K562 (cell line): ENCODE data around the gene NHLH2. TPM values are rescaled to one million over a fixed set of nuclear protein-coding genes. Genes with fewer than 3 reads are reported as not detected.

ENCODE experiments used
- ATAC-seq: fragments of 200-7000 bp; cut with Tn5 transposase; 3 replicates; pipeline ENCODE4 v1.9.1; 2020; ENCODE audit warnings: moderate library complexity
- BruUV-seq: library from RNA; stranded (reverse); fragments of 400-500 nt; replicated peaks from 2 replicates; lab custom pipeline; 2021; lab: Mats Ljungman, UMichigan
- CTCF ChIA-PET: fragments of 300-600 bp; formaldehyde crosslinking; extraction: SDS; loops from one replicate; lab custom pipeline; 2021; ENCODE audit warnings: low intra/inter-chr PET ratio; lab: Yijun Ruan, JAX
- POLR2A ChIA-PET: fragments of 300-600, 350-650 bp; sonication (Branson Sonifier 250); formaldehyde crosslinking; extraction: SDS; loops from one replicate; lab custom pipeline; 2021; ENCODE audit warnings: antibody characterized with exemption, inconsistent platforms; lab: Yijun Ruan, JAX
- DNase-seq, 4 experiments: peaks; one replicate each; pipeline versions ENCODE4 v3.0.0 to v3.0.0-alpha.2; 2011 to 2018; ENCODE audit warnings: low spot score in 3 of 4, mixed read lengths in 3 of 4; ENCODE audit errors: extremely low read depth in 1 of 4
- FAIRE-seq: peaks from 2 replicates; lab custom pipeline; 2011; peaks lifted over from hg19 to GRCh38; lab: Jason Lieb, UNC
- H2AFZ ChIP-seq: 2 replicates; pipeline ENCODE4 v1.6.0; 2011; ENCODE audit warnings: low read depth, low read length, control low read depth, inconsistent platforms
- H3K27ac ChIP-seq: fragments of 200-600 bp; 3 replicates; pipeline ENCODE4 v1.8.0; 2011; ENCODE audit warnings: low read depth, mild to moderate bottlenecking, control low read depth, inconsistent platforms, low read length, moderate library complexity, mixed read lengths; ENCODE audit errors: extremely low read depth
- H3K27me3 ChIP-seq, 2 experiments: fragments of 300-600 bp in 1 of 2; 2 replicates in 1 of 2; 3 replicates in 1 of 2; pipeline versions ENCODE4 v1.6.0 to v1.8.0; 2011; ENCODE audit warnings: inconsistent platforms in 2 of 2, low read length in 2 of 2, mild to moderate bottlenecking in 1 of 2, mixed read lengths in 1 of 2, moderate library complexity in 1 of 2; ENCODE audit not compliant: control insufficient read depth in 2 of 2, insufficient read depth in 2 of 2
- H3K36me3 ChIP-seq: fragments of 300-600 bp; 3 replicates; pipeline ENCODE4 v1.8.0; 2011; ENCODE audit warnings: mild to moderate bottlenecking, low read length, inconsistent platforms; ENCODE audit not compliant: control insufficient read depth, insufficient read depth
- H3K4me1 ChIP-seq, 2 experiments: fragments of 200-600 bp in 1 of 2; replicated peaks in 1 of 2; 2 replicates in 1 of 2; 3 replicates in 1 of 2; pipeline versions ENCODE4 v1.5.1 to v1.8.0; 2011; ENCODE audit warnings: inconsistent platforms in 2 of 2, low read length in 2 of 2, mild to moderate bottlenecking in 1 of 2, mixed read lengths in 1 of 2, moderate library complexity in 1 of 2; ENCODE audit not compliant: control insufficient read depth in 2 of 2, insufficient read depth in 2 of 2
- H3K4me2 ChIP-seq: 2 replicates; pipeline ENCODE4 v1.6.1; 2011; ENCODE audit warnings: low read length, control low read depth, inconsistent platforms, mixed read lengths; ENCODE audit not compliant: insufficient read depth
- H3K4me3 ChIP-seq: fragments of 200-600 bp; sonication (generic), shearing (Covaris generic); 2 replicates; pipeline ENCODE4 v1.5.1; 2016; ENCODE audit warnings: control low read depth, inconsistent platforms
- H3K79me2 ChIP-seq: fragments of 200-600 bp; 3 replicates; pipeline ENCODE4 v1.8.0; 2011; ENCODE audit warnings: low read length, inconsistent platforms; ENCODE audit not compliant: control insufficient read depth, insufficient read depth
- H3K9ac ChIP-seq, 2 experiments: 2 replicates each; pipeline versions ENCODE4 v1.6.0 to v1.6.1; 2011; ENCODE audit warnings: low read depth in 2 of 2, low read length in 2 of 2, control low read depth in 1 of 2, inconsistent platforms in 1 of 2, mild to moderate bottlenecking in 1 of 2, mixed read lengths in 1 of 2; ENCODE audit not compliant: insufficient read depth in 1 of 2
- H3K9me1 ChIP-seq: one replicate; pipeline ENCODE4 v1.6.0; 2011; ENCODE audit warnings: inconsistent platforms, mild to moderate bottlenecking, low read length, moderate library complexity; ENCODE audit not compliant: control insufficient read depth, insufficient read depth
- H3K9me3 ChIP-seq: replicated peaks from 2 replicates; pipeline ENCODE4 v1.5.1; 2011; ENCODE audit warnings: low read depth, low read length, inconsistent platforms; ENCODE audit not compliant: control insufficient read depth, insufficient read depth
- H4K20me1 ChIP-seq: replicated peaks from 2 replicates; pipeline ENCODE4 v1.6.1; 2011; ENCODE audit warnings: low read length, inconsistent platforms, mixed read lengths; ENCODE audit not compliant: control insufficient read depth, insufficient read depth
- C11orf30 ChIP-seq: fragments of 450-650 bp; IDR thresholded peaks from 2 replicates; pipeline ENCODE4 v1.6.1; 2016; ENCODE audit warnings: low read depth, mild to moderate bottlenecking
- CTCF ChIP-seq, 3 experiments: IDR thresholded peaks in 2 of 3; conservative IDR thresholded peaks in 1 of 3; 2 replicates each; pipeline ENCODE4 v1.5.1; 2011 to 2012; ENCODE audit warnings: low read length in 3 of 3, mild to moderate bottlenecking in 3 of 3, control low read depth in 2 of 3, improper control_type of control experiment in 1 of 3, inconsistent platforms in 1 of 3, low read depth in 1 of 3, mixed read lengths in 1 of 3, moderate library complexity in 1 of 3; ENCODE audit not compliant: insufficient read depth in 2 of 3
- EGR1 ChIP-seq: fragments of 450-650 bp; conservative IDR thresholded peaks from 2 replicates; pipeline ENCODE4 v1.6.1; 2017; ENCODE audit warnings: mild to moderate bottlenecking
- HOMEZ ChIP-seq: fragments of 250-450 bp; sonication (Bioruptor Pico); IDR thresholded peaks from 2 replicates; pipeline ENCODE4 v1.4.0; 2020; ENCODE audit warnings: mild to moderate bottlenecking, moderate library complexity
- POLR3G ChIP-seq: IDR thresholded peaks from 2 replicates; pipeline ENCODE4 v1.6.1; 2011; ENCODE audit not compliant: insufficient read length, insufficient replicate concordance; ENCODE audit errors: extremely low read depth
- RAD21 ChIP-seq, 2 experiments: fragments of 250-450 bp in 1 of 2; fragments of 450-650 bp in 1 of 2; sonication (Bioruptor Pico) in 1 of 2; formaldehyde crosslinking in 1 of 2; IDR thresholded peaks in 1 of 2; conservative IDR thresholded peaks in 1 of 2; 2 replicates each; pipeline versions ENCODE4 v1.4.0 to v1.8.0; 2020 to 2022; ENCODE audit warnings: mild to moderate bottlenecking in 2 of 2, moderate library complexity in 1 of 2
- RBM22 ChIP-seq: fragments of 200-400 bp; formaldehyde crosslinking; IDR thresholded peaks from 2 replicates; pipeline ENCODE4 v1.6.1; 2018; ENCODE audit warnings: low read length, low read depth; ENCODE audit not compliant: poor library complexity, severe bottlenecking
- SPI1 ChIP-seq: IDR thresholded peaks from 2 replicates; pipeline ENCODE4 v1.6.1; 2011; ENCODE audit warnings: low read depth, low read length, control low read depth, borderline replicate concordance
- ZNF134 ChIP-seq: fragments of 250-450 bp; sonication (Bioruptor Pico); conservative IDR thresholded peaks from 2 replicates; pipeline ENCODE4 v1.4.0; 2020
- ZNF436 ChIP-seq: fragments of 250-450, 450-650 bp; sonication (Bioruptor Pico); formaldehyde crosslinking; IDR thresholded peaks from 2 replicates; pipeline ENCODE4 v1.7.0; 2020; ENCODE audit warnings: mild to moderate bottlenecking
- ZNF518B ChIP-seq: fragments of 250-450 bp; sonication (Bioruptor Pico); IDR thresholded peaks from 2 replicates; pipeline ENCODE4 v1.5.0; 2021; ENCODE audit warnings: mild to moderate bottlenecking, moderate library complexity
- WGBS: fragments of 100-300 bp; shearing (Covaris generic); methylation state at CpG from one replicate; pipeline ENCODE4 v1.1.6; 2016; ENCODE audit warnings: low coverage, mixed read lengths; ENCODE audit not compliant: insufficient coverage; ENCODE audit errors: missing lambda C conversion rate; 5-methylcytosine and 5-hydroxymethylcytosine counted together
- in situ Hi-C: fragments of 300-500 bp; cut with MboI; formaldehyde crosslinking; loops from 4 replicates; pipeline ENCODE4 v1.15.0; 2018; ENCODE audit warnings: inconsistent platforms, mixed read lengths
- intact Hi-C: fragments of 100-400 bp; cut with micrococcal nuclease; formaldehyde crosslinking; loops from 2 replicates; pipeline ENCODE4 v1.14.2; 2022
- polyA plus RNA-seq, 8 experiments: library from polyadenylated mRNA; depleted of rRNA in 4 of 8; stranded (reverse) in 5 of 8; unstranded in 3 of 8; fragments of >200 nt; fragmentation: Nextera tagmentation in 2 of 8; fragmentation: Illumina TruSeq in 1 of 8; extraction: Ambion mirVana in 2 of 8; extraction: Trizol in 1 of 8; gene quantifications; 2 replicates each; pipeline versions ENCODE4 v1.2.1 to v1.2.3, GENCODE V29; 2011 to 2014; ENCODE audit warnings: inconsistent platforms in 1 of 8, missing spikeins in 1 of 8
- total RNA-seq, 7 experiments: library from RNA; depleted of rRNA in 6 of 7; stranded (reverse); fragments of >200 nt in 6 of 7; fragmentation: Illumina TruSeq in 2 of 7; extraction: Trizol in 2 of 7; gene quantifications; 2 replicates each; pipeline versions ENCODE4 v1.2.1 to v1.2.3, GENCODE V29; 2011 to 2021; ENCODE audit warnings: low replicate concordance in 1 of 7

NHLH2 gene
- total and polyA plus RNA-seq, 9 of the 15 experiments (the other 6 are each of a cell fraction or from before 2014, with no cell fraction given): not detected

- no peak for TF ChIP-seq ZNF436 (CRISPR knock-in tag)
Observed at GRCh38 chr1:115880981-115881672, 40.2 kb upstream of the NHLH2 start (continued).

- Histone ChIP-seq H3K9me3 (no peaks in the 10 kb centered on the region), H2AFZ (no peak overlapping the region), H3K9ac (no peak overlapping the region), H3K36me3 (no peaks in the 10 kb centered on the region), H3K4me1 (no peaks in the 10 kb centered on the region), H3K79me2 (no peaks in the 10 kb centered on the region), H3K27me3 (peaks cover 8 to 14% of the 10 kb centered on the region in 2 experiments; a peak in 3 of 5 replicates), H3K27ac (no peak overlapping the region), H3K4me2 (no peak overlapping the region), H3K4me3 (no peak overlapping the region), H3K9me1 (no peaks in the 10 kb centered on the region), H4K20me1 (no peaks in the 10 kb centered on the region)
- 0% methylated on average over 1 of the region's 1 CpG for whole genome bisulfite sequencing
- ATAC-seq (peak; percentile 56; the same call in 1 of the 3 replicates), FAIRE-seq (no peak), DNase-seq (peak in 2 of 4 experiments; percentile 17 to 20)
- CTCF ChIA-PET: interaction anchor here (1.2 kb wide), 1 partner anchor 72 kb away, joined by 3 read pairs; no protein-coding TSS in a partner anchor
- BruUV-seq: no TSS peak
- in situ Hi-C loops (no loop called here), intact Hi-C loops (loop anchor here (5.0 to 10.0 kb wide), 2 partner anchors 73 to 105 kb away; no protein-coding TSS in a partner anchor)
- POLR2A ChIA-PET: no interaction called here
- TF ChIP-seq ZNF518B: no peak
- TF ChIP-seq HOMEZ (CRISPR knock-in tag): no peak
- TF ChIP-seq CTCF (IDR thresholded peaks at IDR 0.05 in 2 of 3, conservative IDR thresholded peaks at IDR 0.05 in 1 of 3; ENCODE audit: insufficient read depth in 2 of 3, low read depth in 1 of 3, low read length in 3 of 3): peak; percentile 34 to 42 (median 38); a peak in 4 of 6 replicates
- no peak for TF ChIP-seq EGR1
- TF ChIP-seq POLR3G: no peak
- TF ChIP-seq ZNF134: no peak
- TF ChIP-seq SPI1: peak; percentile 42; the same call in 1 of the 2 replicates
- no peak for TF ChIP-seq C11orf30
- TF ChIP-seq RAD21 (CRISPR knock-in tag; conservative IDR thresholded peaks at IDR 0.05 in 1 of 2, IDR thresholded peaks at IDR 0.05 in 1 of 2): peak; percentile 44 to 53
- no peak for TF ChIP-seq RBM22
Observed at GRCh38 chr1:115879977-115880376, 39.1 kb upstream of the NHLH2 start.
